CD4-positive, alpha-beta T cell treated with Interferon alpha-2 for 1 hour (primary cell): ENCODE results near the gene ICE2.

Experiments used
- DNase-seq, 2 donors: peaks; one replicate each; pipeline ENCODE4 v3.0.0-alpha.2; 2020 to 2022

ICE2 gene

GRCh38 chr15:60486742-60487141 lies 7.8 kb upstream of the ICE2 start:
- DNase-seq = no peak

DNA sequence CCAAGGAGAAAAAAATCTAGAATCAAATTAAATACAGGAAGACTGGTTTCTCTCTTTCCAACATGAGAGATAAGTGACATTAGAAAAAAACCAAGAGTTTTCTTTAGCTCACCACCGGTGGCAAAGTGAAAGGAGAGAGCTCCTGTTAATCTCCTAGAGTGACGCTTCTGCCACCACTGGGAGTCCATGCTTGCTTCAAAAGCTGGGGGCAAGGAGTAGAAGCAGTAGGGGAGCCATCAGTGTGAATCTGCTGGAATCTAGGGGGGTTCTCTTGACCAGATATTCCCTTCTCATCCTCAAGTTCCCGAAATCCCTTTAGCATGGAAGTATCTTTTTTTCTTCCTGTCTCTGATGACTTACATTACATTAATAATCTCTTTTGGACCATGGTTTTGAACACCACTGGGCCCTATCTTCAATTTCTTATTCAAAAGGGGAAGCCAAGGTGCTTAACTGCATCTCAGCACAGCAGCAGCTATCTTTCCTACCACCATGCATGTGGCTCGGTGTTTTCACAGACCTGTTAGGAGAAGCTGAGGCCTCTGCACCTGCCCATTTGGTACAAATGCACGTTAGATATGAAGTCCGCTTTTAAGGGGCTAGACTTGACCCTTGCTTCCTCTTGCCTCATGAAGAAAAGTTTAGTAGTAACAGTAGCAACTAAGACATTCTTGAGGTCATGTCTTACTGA lies 6.6 kb upstream of the ICE2 start:
- DNase-seq = no peak

DNA sequence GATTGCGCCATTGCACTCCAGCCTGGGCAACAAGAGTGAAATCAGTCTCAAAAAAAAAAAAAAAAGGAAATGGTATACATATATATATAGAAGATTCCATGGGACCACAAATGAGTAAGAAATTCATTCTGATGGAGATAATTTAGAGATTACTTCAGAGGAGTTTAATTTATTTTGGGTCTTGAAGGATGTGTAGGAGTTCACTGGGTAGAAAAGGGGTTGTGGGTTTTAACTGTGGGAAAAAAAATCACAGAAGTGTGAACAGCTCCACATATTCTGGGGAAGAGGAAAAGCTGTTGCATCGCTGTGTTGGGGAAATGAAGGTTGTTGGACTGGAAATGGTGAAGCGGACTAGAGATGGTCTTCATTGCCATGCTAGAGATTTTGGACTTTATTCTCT lies 4.1 kb upstream of the ICE2 start:
- no peak for DNase-seq

GRCh38 chr15:60480888-60481287 lies 1.9 kb upstream of the ICE2 start:
- DNase-seq = no peak

DNA sequence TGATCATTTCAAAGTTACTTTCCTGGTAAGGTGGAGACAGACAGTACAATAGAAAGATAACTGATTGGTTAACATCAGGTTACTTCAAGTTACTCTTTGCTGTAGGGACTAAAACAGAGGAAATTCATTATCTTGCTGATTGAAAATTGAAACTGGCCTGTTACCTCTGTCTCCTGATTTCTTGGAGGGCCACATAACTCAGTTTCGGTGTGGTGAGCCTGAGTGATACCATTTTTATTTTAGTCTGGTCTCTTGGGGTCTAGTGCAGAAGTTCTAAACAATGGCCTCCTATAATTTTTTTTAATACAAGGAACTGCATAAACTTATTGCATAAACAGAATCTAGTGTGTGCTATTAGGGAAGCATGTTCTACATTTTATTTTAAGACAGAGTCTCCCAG lies 1.2 kb upstream of the ICE2 start:
- DNase-seq = peak in 1 of 2 donors; percentile 26

GRCh38 chr15:60479361-60480110 lies 594 bp upstream of the ICE2 start:
- peak in 1 of 2 donors; percentile 26 for DNase-seq

- DNase-seq = peak in 1 of 2 donors; percentile 3
These were observed 901 bp downstream of the ICE2 start for GRCh38 chr15:60477916-60478565.

DNA sequence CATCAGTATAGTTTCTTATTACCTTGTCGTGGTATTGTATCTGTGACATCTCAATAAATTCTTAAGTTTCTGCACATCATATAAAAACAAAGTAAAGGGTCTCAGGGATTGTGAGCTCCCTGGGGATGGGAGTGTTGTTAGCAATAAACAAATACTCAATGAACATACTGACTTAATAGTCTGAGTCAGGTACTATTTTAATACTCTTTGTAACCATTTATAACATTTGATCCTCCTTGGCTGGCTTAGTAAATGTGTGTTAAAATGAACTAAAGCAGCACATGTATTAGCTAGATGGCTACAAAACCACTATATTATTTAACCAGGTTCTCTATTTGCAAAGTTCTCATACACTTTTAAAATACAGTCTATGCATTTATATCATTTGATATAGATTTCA lies 1.8 kb downstream of the ICE2 start:
- DNase-seq = no peak

- no peak for DNase-seq
These were observed 2.2 kb downstream of the ICE2 start for GRCh38 chr15:60476713-60477112.

- no peak for DNase-seq
These were observed 5.8 kb downstream of the ICE2 start for GRCh38 chr15:60473135-60473534.

GRCh38 chr15:60471314-60471713 lies 7.6 kb downstream of the ICE2 start:
- no peak for DNase-seq

GRCh38 chr15:60469893-60470641 lies 8.9 kb downstream of the ICE2 start:
- DNase-seq = no peak

DNA sequence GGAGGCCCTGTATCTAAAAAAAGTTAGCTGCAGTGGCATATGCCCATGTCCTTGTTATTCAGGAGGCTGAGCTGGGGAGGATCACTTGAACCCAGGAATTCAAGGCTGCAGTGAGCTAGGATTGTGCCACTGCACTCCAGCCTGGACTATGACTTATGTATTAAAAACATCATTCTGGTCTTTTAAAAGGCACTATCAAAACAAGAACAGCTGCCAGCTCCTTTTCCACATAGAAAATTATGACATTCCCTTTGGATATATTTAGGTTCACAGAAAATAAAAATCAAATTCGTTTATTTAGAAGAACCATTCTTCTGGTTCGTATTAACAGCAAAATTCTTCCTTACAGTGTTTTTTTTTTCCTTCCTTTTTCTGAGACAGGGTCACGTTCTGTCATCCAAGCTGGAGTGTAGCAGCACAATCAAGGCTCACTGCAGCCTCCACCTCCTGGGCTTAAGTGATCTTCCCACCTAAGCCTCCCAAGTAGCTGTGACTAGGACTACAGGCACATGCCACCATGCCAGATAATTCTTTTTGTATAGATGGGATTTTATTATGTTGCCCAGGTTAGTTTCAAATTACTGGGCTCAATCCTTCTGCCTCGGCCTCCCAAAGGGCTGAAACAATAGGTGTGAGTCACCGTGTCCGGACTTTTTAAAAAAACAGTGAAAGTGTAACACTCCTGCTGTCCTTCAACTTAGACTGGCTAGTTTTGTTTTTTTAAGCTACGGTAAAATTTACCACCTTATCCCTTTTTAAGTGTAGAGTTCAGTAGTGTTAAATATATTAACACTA lies 13.9 kb downstream of the ICE2 start:
- no peak for DNase-seq

DNA sequence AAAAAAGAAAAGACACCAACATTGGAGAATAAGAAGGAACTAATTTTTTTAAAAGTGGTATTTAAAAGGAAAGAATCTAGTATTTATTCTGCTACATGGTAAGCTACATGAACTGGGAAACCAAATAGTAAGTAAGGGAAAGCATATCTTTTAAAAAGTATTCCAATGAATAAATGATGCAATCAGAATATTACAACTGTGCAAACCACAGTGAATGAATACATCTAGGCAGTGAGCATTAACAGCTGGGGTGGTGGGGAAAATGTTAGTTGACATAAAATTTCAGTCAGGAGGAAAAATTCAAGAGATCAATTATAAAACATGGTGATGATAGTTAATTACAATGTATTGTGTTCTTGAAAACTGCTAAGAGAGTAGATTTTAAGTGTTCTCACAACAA lies 16.9 kb downstream of the ICE2 start:
- DNase-seq = no peak

- DNase-seq = no peak
These were observed 18.0 kb downstream of the ICE2 start for GRCh38 chr15:60460931-60461330.

GRCh38 chr15:60458721-60459120 lies 20.2 kb downstream of the ICE2 start:
- no peak for DNase-seq

GRCh38 chr15:60457985-60458384 lies 21.0 kb downstream of the ICE2 start:
- DNase-seq = no peak

- no peak for DNase-seq
These were observed 24.1 kb downstream of the ICE2 start for GRCh38 chr15:60454824-60455223.

DNA sequence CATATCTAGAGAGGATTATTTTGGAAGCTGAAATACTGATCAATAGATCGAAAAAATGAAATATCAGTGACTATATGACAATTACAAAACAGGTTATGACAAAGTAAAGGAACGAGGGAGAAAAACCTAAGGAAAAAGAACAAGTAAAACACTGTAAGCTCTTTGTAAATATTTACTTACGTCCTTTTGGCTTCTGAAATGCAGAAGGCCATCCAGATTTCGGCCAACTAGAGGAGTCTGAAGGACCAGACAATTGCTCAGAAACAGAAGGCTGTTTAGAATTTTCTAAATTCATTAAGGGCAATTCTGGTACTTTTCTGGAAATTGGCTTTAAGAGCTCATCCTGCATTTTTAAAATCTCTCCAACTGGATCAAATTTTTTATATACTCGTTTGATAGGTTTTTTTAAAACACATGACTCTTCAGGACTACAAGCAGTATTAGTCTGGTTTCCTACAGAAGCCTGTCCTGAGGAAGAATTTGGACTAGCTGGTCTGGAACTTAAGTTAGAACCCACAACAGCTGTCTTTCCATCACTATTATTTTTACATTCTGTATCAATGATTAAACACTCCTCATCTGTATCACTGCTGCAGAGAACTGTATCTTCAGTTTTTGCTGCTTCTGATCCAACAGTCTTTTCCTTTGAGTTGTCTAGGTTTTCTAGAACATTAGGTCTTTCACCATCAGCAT lies 30.1 kb downstream of the ICE2 start:
- DNase-seq = no peak

DNA sequence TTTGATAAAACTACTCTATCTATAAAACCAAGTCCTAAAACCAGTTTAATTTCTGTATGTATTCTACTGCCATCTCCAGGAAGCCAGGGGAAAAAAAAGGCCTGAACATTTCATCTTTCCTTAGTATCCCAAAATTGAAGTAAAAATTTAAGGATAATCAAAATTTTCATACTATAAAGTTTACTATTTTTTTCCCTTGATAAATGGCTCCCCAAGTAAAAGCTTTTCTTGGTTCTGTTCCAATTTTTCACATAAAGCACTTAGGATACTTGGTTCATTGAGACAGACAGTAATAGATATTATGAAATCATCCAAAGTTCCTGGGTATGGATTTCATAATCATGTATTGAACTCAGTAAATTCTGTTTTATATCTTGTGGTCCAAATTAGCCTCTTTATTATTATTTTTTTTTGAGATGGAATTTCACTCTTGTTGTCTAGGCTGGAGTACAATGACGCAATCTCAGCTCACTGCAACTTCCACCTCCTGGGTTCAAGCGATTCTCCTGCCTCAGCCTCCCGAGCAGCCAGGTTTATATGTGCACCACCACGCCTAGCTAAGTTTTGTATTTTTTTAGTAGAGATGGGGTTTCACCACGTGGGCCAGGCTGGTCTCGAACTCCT lies 34.5 kb downstream of the ICE2 start:
- DNase-seq = peak in 1 of 2 donors; percentile 7

DNA sequence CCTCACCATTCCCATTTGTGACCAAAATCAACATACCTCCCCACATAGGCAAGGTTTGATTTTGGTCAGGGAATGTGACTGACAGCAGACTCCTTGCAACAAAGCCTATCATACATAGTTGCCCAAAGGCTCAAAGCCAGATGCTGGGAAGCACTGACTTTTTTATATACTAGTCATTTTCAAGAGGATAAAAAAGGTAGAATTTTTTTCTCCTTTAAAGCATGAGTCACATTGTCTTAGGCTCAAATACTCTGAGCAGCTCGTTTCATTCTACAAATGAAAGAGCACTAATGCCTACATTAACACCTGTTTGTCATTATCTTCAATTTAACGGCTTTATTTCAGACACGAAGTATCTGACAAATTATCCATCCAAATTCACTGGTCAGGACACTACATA lies 36.2 kb downstream of the ICE2 start:
- DNase-seq = no peak
